Islet of Langerhans (tissue), 1 donor: ENCODE results near the gene LUM.

Experiments
- FAIRE-seq: peaks from one replicate; lab custom pipeline; 2011; peaks lifted over from hg19 to GRCh38; lab: Jason Lieb, UNC

LUM gene

GRCh38 chr12:91111366-91112325 lies at the start of gene LUM:
Gene LUM (minus strand): TSS chr12:91111494. CDS start chr12:91108979, 2,515 bp downstream.
- FAIRE-seq: no peak

GRCh38 chr12:91161009-91161408 lies 49.7 kb upstream of the LUM start:
- no peak for FAIRE-seq

GRCh38 chr12:91155990-91156389 lies 44.7 kb upstream of the LUM start:
- no peak for FAIRE-seq

- FAIRE-seq: no peak
These were observed 42.8 kb upstream of the LUM start for GRCh38 chr12:91154131-91154530.

GRCh38 chr12:91144053-91144452 lies 32.8 kb upstream of the LUM start:
- FAIRE-seq: no peak

- FAIRE-seq: no peak
These were observed 31.9 kb upstream of the LUM start for GRCh38 chr12:91143206-91143605.

- FAIRE-seq: no peak
These were observed 30.9 kb upstream of the LUM start for GRCh38 chr12:91142221-91142631.

- no peak for FAIRE-seq
These were observed 29.0 kb upstream of the LUM start for GRCh38 chr12:91140026-91140931.

GRCh38 chr12:91139286-91139685 lies 28.0 kb upstream of the LUM start:
- FAIRE-seq: no peak

GRCh38 chr12:91138337-91138920 lies 27.1 kb upstream of the LUM start:
- FAIRE-seq: no peak

- no peak for FAIRE-seq
These were observed 22.6 kb upstream of the LUM start for GRCh38 chr12:91133871-91134270.

- FAIRE-seq: no peak
These were observed 18.5 kb upstream of the LUM start for GRCh38 chr12:91129662-91130362.

GRCh38 chr12:91127751-91128150 lies 16.5 kb upstream of the LUM start:
- FAIRE-seq: no peak

GRCh38 chr12:91127306-91127705 lies 16.0 kb upstream of the LUM start:
- no peak for FAIRE-seq

GRCh38 chr12:91126516-91126915 lies 15.2 kb upstream of the LUM start:
- no peak for FAIRE-seq

GRCh38 chr12:91123236-91123916 lies 12.1 kb upstream of the LUM start:
- no peak for FAIRE-seq

- no peak for FAIRE-seq
These were observed 9.5 kb upstream of the LUM start for GRCh38 chr12:91120781-91121180.

GRCh38 chr12:91119089-91119488 lies 7.8 kb upstream of the LUM start:
- no peak for FAIRE-seq

- no peak for FAIRE-seq
These were observed 2.3 kb upstream of the LUM start for GRCh38 chr12:91113621-91114020.

GRCh38 chr12:91110311-91110924 lies 876 bp downstream of the LUM start:
- no peak for FAIRE-seq
